Measurements from ENCODE around the gene TSPO. TPM values are rescaled to one million over a fixed set of nuclear protein-coding genes. Genes with fewer than 3 reads are reported as not detected.

Gene TSPO
- total RNA-seq, 2 experiments from 2014 or later = 43.8 to 45.6 TPM

- Mint-ChIP-seq H3K4me1 (ENCODE audit: low read depth) (no peaks in the 10 kb centered on the region), H3K27me3 (no peaks in the 10 kb centered on the region), H3K27ac (no peak overlapping the region), H3K9me3 (no peaks in the 10 kb centered on the region), H3K4me3 (no peak overlapping the region), H3K36me3 (ENCODE audit: low read depth) (peaks cover 18% of the 10 kb centered on the region)
- H3K4me3 ChIP-seq (ENCODE audit: low read length) = no peak overlapping the region
- CTCF ChIA-PET = no interaction called here
- no peaks in the 10 kb centered on the region for H3K9me3 ChIP-seq (ENCODE audit: control insufficient read depth in 1 of 2, insufficient read depth in 1 of 2, low read length in 2 of 2)
- POLR2A ChIA-PET = no interaction called here
- intact Hi-C loops (cut with DNase I, micrococcal nuclease) = no loop called here
- ATAC-seq (ENCODE audit: poor library complexity) = no peak
- DNase-seq = no peak
- TF ChIP-seq, protein P1, sequence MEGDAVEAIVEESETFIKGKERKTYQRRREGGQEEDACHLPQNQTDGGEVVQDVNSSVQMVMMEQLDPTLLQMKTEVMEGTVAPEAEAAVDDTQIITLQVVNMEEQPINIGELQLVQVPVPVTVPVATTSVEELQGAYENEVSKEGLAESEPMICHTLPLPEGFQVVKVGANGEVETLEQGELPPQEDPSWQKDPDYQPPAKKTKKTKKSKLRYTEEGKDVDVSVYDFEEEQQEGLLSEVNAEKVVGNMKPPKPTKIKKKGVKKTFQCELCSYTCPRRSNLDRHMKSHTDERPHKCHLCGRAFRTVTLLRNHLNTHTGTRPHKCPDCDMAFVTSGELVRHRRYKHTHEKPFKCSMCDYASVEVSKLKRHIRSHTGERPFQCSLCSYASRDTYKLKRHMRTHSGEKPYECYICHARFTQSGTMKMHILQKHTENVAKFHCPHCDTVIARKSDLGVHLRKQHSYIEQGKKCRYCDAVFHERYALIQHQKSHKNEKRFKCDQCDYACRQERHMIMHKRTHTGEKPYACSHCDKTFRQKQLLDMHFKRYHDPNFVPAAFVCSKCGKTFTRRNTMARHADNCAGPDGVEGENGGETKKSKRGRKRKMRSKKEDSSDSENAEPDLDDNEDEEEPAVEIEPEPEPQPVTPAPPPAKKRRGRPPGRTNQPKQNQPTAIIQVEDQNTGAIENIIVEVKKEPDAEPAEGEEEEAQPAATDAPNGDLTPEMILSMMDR (IDR thresholded peaks at IDR 0.05) = no peak
- peaks cover 24% of the 10 kb centered on the region for H3K36me3 ChIP-seq (ENCODE audit: insufficient read depth, low read length)
- no peaks in the 10 kb centered on the region for H3K27me3 ChIP-seq (ENCODE audit: control insufficient read depth in 1 of 2, insufficient read depth in 2 of 2, low read length in 2 of 2)
- no peak overlapping the region for H3K27ac ChIP-seq (ENCODE audit: low read depth in 1 of 2, low read length in 2 of 2)
- H3K4me1 ChIP-seq (ENCODE audit: insufficient read depth, low read length) = peaks cover 2% of the 10 kb centered on the region
Observed at GRCh38 chr22:43166132-43166930, 15.0 kb downstream of the TSPO start.

GRCh38 chr22:43167001-43167589 is 15.7 kb downstream of the TSPO start:
- Mint-ChIP-seq H3K4me3 (no peak overlapping the region), H3K27ac (no peak overlapping the region), H3K36me3 (ENCODE audit: low read depth) (peaks cover 18% of the 10 kb centered on the region), H3K9me3 (no peaks in the 10 kb centered on the region), H3K27me3 (no peaks in the 10 kb centered on the region), H3K4me1 (ENCODE audit: low read depth) (no peaks in the 10 kb centered on the region)
- Histone ChIP-seq H3K4me3 (ENCODE audit: low read length) (no peak overlapping the region), H3K36me3 (ENCODE audit: insufficient read depth, low read length) (peaks cover 32% of the 10 kb centered on the region), H3K4me1 (ENCODE audit: insufficient read depth, low read length) (peaks cover 3% of the 10 kb centered on the region), H3K27me3 (ENCODE audit: control insufficient read depth in 1 of 2, insufficient read depth in 2 of 2, low read length in 2 of 2) (no peaks in the 10 kb centered on the region), H3K27ac (ENCODE audit: low read depth in 1 of 2, low read length in 2 of 2) (no peak overlapping the region), H3K9me3 (ENCODE audit: control insufficient read depth in 1 of 2, insufficient read depth in 1 of 2, low read length in 2 of 2) (no peaks in the 10 kb centered on the region)
- DNase-seq (no peak), ATAC-seq (ENCODE audit: poor library complexity) (no peak)
- intact Hi-C loops (cut with DNase I, micrococcal nuclease) = no loop called here
- CTCF ChIA-PET = no interaction called here
- POLR2A ChIA-PET = no interaction called here
- TF ChIP-seq, protein P1 (IDR thresholded peaks at IDR 0.05) = no peak

DNA sequence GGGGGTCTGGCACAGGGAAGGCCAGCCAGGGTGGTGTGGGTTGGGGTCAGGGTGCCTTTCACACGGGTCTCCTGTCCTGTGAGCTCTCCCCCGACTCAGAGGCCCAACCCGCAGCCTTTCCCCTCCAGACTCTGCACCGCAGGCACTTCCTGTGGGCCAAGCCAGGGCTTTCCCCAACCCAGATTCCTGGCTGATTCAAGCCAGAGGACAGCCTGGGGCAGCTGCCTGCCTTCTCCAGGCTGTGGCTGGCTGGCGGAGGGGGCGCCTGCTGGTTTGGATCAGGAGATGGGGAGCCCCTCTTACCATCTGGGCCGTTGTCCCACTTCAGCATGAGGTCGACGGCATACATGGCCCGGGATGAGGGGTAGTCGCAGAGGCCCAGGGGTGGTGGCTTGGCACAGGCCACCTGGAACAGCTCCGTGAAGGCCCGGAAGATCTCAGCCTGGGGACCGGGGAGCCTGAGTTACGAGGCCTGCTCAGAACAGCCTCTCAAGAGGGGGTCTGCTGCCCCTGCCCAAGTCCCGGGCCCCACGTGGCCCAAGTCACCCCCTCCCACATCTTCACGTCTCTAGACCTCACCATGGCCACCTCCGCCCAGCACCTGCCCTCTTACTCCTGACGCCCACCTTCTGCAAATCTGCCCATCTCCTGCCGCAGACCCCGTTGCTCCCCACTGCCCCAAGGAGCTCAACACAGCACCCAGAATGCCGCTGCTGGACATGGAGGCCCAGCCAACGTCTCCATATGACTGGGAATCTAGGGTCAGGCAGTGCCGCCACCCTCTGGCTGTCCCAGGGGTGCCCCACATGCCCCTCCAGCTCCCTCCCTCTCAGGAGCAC is 17.3 kb downstream of the TSPO start:
- DNase-seq (no peak), ATAC-seq (ENCODE audit: poor library complexity) (no peak)
- H3K4me3 ChIP-seq (ENCODE audit: low read length) = no peak overlapping the region
- Mint-ChIP-seq H3K9me3 (no peaks in the 10 kb centered on the region), H3K36me3 (ENCODE audit: low read depth) (peaks cover 27% of the 10 kb centered on the region), H3K4me1 (ENCODE audit: low read depth) (no peaks in the 10 kb centered on the region), H3K27ac (no peak overlapping the region), H3K4me3 (no peak overlapping the region), H3K27me3 (no peaks in the 10 kb centered on the region)
- POLR2A ChIA-PET = no interaction called here
- CTCF ChIA-PET = no interaction called here
- no peak overlapping the region for H3K27ac ChIP-seq (ENCODE audit: low read depth in 1 of 2, low read length in 2 of 2)
- H3K27me3 ChIP-seq (ENCODE audit: control insufficient read depth in 1 of 2, insufficient read depth in 2 of 2, low read length in 2 of 2) = no peaks in the 10 kb centered on the region
- no peaks in the 10 kb centered on the region for H3K9me3 ChIP-seq (ENCODE audit: control insufficient read depth in 1 of 2, insufficient read depth in 1 of 2, low read length in 2 of 2)
- TF ChIP-seq, protein P1 (IDR thresholded peaks at IDR 0.05) = no peak
- H3K36me3 ChIP-seq (ENCODE audit: insufficient read depth, low read length) = peaks cover 44% of the 10 kb centered on the region
- intact Hi-C loops (cut with DNase I, micrococcal nuclease) = no loop called here
- H3K4me1 ChIP-seq (ENCODE audit: insufficient read depth, low read length) = peaks cover 3% of the 10 kb centered on the region

Data from CD4-positive, alpha-beta T cell (primary cell).